Thymus (tissue), 11 donors: ENCODE measurements around the gene JAK1. TPM values are rescaled to one million over a fixed set of nuclear protein-coding genes. Genes with fewer than 3 reads are reported as not detected.
"Not testable (repeated sequence)": the region's sequence is repeated elsewhere in the genome, so short reads cannot be mapped to it uniquely, and the experiment has no call there.

Experiments used
- DNase-seq, 9 donors: peaks; one replicate each; pipeline ENCODE4 v3.0.0-alpha.2; 2013; ENCODE audit warnings: low spot score in 9 of 9, low read depth in 6 of 9, missing footprints in 1 of 9
- H3K27ac ChIP-seq, 2 donors: one replicate each; pipeline ENCODE4 v1.5.1; 2013; ENCODE audit warnings: control low read depth in 1 of 2, low read depth in 1 of 2, low read length in 1 of 2, mild to moderate bottlenecking in 1 of 2, moderate library complexity in 1 of 2
- H3K27me3 ChIP-seq, 2 donors: one replicate each; pipeline ENCODE4 v1.5.1; 2013; ENCODE audit warnings: low read length in 1 of 2; ENCODE audit not compliant: control insufficient read depth in 2 of 2, insufficient read depth in 1 of 2
- H3K36me3 ChIP-seq, 2 donors: one replicate each; pipeline ENCODE4 v1.5.1; 2013; ENCODE audit warnings: low read length in 1 of 2, mild to moderate bottlenecking in 1 of 2, moderate library complexity in 1 of 2; ENCODE audit not compliant: control insufficient read depth in 2 of 2, insufficient read depth in 2 of 2
- H3K4me1 ChIP-seq, 2 donors: one replicate each; pipeline ENCODE4 v1.5.1; 2013; ENCODE audit warnings: low read length in 2 of 2; ENCODE audit not compliant: control insufficient read depth in 2 of 2, insufficient read depth in 2 of 2
- H3K4me3 ChIP-seq, 2 donors: one replicate each; pipeline ENCODE4 v1.5.1; 2013; ENCODE audit warnings: low read length in 2 of 2, control low read depth in 1 of 2, mild to moderate bottlenecking in 1 of 2
- H3K9me3 ChIP-seq, 2 donors: one replicate each; pipeline ENCODE4 v1.5.1; 2013; ENCODE audit warnings: low read length in 1 of 2, mild to moderate bottlenecking in 1 of 2; ENCODE audit not compliant: control insufficient read depth in 2 of 2, insufficient read depth in 1 of 2
- WGBS: extraction: QIAGEN DNeasy Blood & Tissue Kit; methylation state at CpG from one replicate; pipeline ENCODE4 v1.1.7; 2013; 5-methylcytosine and 5-hydroxymethylcytosine counted together
- polyA plus RNA-seq: library from polyadenylated mRNA; stranded (reverse); fragments of 200-250 nt; gene quantifications from one replicate; pipeline ENCODE4 v1.2.3, GENCODE V29; 2013
- total RNA-seq: library from RNA; stranded (reverse); fragments of 120-200 nt; gene quantifications from one replicate; pipeline ENCODE4 v1.2.4, GENCODE V29; 2013
- donor health status: healthy.

Gene JAK1
- total and polyA plus RNA-seq, 2 donors, result 97.4 to 101 TPM

DNA sequence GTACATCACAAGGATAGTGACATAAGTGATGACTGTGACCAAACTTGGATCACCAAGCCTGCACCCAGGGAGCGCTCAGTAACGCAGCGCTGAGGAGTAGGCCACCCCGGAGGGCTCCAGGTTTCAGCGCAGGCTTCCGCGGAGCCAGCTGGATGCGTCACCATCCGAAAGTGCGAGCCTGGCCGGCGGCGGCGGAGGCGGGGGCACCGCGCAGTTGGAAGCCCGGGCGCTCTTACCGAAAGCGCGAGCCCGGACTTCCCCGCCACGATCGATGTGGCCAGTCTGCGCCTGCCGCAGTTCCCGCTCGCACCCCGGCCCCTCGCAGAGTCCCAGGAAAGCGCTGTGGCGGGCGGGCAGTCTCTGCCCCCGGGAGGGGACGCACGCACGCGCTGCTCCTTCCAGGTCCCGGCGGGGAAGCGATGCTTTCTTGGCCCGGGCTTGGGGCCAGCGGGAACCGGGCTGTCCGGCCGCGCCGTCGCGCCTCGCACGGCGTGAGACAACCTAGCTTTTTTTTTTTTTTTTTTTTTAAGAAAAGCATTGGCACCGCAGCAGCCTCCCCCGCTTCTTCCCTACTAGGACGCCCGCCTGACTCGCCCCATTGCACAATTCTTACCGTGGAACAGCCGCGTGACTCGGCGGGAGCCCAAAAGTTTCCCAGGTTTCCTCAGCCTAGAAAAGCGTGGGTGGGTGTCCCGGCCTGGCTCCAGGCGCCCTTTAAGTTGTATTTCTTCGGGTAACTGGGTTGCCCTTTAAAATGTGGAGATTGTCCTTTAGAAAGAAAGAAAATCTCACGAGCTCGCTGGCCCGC is 36.4 kb upstream of the JAK1 start:
- Histone ChIP-seq H3K36me3 (no peaks in the 10 kb centered on the region), H3K27me3 (peaks cover 4 to 31% of the 10 kb centered on the region in 2 donors), H3K9me3 (peaks cover 0 to 6% of the 10 kb centered on the region in 2 donors), H3K4me1 (peaks cover 7 to 24% of the 10 kb centered on the region in 2 donors), H3K4me3 (peak overlapping the region; percentile 39 to 50), H3K27ac (peak overlapping the region; percentile 54 to 90)
- 2% methylated on average over 72 of the region's 72 CpGs for WGBS
- peak in 4 of 9 donors; percentile 23 to 50 (median 33) for DNase-seq

DNA sequence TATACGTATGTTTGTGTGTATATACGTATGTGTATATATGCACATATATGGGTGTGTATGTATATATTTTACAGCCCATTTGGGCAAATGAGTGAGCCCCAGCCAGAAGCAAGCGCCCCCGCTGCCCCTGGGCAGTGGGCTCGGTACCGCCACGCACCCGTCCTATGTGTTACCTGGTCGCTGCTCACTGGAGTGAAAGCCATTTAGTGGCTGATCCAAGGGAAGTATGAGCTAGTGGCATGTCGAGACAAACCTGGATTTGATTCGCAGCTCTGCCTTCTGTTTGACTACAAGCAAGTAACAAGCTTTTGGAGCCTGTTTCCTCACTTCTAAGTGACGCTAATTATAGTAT is 35.8 kb upstream of the JAK1 start:
- peak overlapping the region; percentile 54 to 90 for H3K27ac ChIP-seq
- peaks cover 7 to 24% of the 10 kb centered on the region in 2 donors for H3K4me1 ChIP-seq
- H3K36me3 ChIP-seq, result no peaks in the 10 kb centered on the region
- peak in 1 of 9 donors; percentile 23 for DNase-seq
- 73% methylated on average over 12 of the region's 12 CpGs for WGBS
- H3K4me3 ChIP-seq, result peak overlapping the region; percentile 39 to 50
- peaks cover 4 to 31% of the 10 kb centered on the region in 2 donors for H3K27me3 ChIP-seq
- H3K9me3 ChIP-seq, result peaks cover 0 to 6% of the 10 kb centered on the region in 2 donors

GRCh38 chr1:65001231-65001792 is 35.0 kb upstream of the JAK1 start:
- WGBS, result 22% methylated on average over 18 of the region's 18 CpGs
- Histone ChIP-seq H3K4me3 (peak overlapping the region in 1 of 2 donors; percentile 0), H3K4me1 (peaks cover 7 to 24% of the 10 kb centered on the region in 2 donors), H3K36me3 (no peaks in the 10 kb centered on the region), H3K9me3 (peaks cover 0 to 6% of the 10 kb centered on the region in 2 donors), H3K27me3 (peaks cover 4 to 31% of the 10 kb centered on the region in 2 donors), H3K27ac (peak overlapping the region; percentile 30 to 43)
- peak in 6 of 9 donors; percentile 42 to 76 (median 54) for DNase-seq

DNA sequence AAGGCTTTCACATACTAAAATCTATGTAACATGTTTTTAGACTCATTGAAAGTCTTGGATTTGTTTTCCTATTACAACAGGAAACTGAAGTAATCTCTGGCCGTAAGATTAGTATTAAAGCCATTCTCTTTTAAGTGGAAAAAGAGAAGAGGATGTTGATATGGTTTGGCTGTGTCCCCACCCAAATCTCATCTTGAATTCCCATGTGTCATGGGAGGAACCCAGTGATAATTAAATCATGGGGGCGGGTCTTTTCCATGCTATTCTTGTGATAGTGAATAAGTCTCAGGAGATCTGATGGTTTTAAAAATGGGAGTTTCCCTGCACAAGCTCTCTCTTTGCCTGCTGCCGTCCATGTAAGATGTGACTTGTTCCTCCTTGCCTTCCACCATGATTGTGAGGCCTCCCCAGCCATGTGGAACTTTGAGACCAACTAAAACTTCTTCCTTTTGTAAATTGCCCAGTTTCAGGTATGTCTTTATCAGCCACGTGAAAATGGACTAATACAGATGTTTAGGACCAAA is 32.1 kb upstream of the JAK1 start:
- H3K9me3 ChIP-seq, H3K4me3 ChIP-seq, H3K36me3 ChIP-seq, H3K27ac ChIP-seq, DNase-seq: not testable (repeated sequence)
- Histone ChIP-seq H3K27me3 (peaks cover 4 to 23% of the 10 kb centered on the region in 2 donors), H3K4me1 (peaks cover 7 to 24% of the 10 kb centered on the region in 2 donors)
- 98% methylated on average over 4 of the region's 4 CpGs for WGBS

DNA sequence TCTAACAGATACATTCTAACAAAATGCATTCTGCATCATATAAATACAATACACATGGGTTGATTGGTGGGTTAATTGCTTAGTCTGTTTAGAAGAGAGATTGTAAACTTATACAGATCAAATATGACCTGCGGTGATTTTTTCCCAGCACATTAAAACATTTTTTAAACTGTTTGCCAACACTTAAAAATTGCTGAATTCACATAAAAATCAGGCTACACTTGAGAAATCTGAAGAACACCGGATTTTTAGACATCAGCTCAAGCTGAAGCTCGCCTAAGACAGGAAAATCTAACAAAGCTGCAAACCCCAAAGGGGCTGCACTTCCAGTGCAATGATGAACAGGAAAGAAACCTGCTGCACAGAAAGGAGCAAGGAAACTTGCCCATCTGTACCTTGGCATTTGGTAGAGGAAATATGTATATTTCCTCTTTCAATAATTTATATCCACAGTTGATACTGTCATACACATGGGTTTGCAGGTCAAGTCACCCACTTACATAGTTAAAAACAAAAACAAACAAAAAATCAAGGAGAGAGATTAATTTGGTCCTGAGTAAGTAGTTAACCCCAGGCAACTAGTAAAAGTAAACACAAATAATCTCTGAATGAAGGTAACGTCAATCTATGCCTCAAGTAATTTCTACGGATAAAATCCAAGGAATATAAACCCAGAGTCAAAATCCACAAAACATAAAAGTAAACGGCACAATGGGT is 30.4 kb upstream of the JAK1 start:
- Histone ChIP-seq H3K27me3 (peaks cover 0 to 5% of the 10 kb centered on the region in 2 donors), H3K36me3 (no peaks in the 10 kb centered on the region), H3K4me3 (no peak overlapping the region), H3K27ac (no peak overlapping the region), H3K4me1 (peaks cover under 1 to 9% of the 10 kb centered on the region in 2 donors), H3K9me3 (no peaks in the 10 kb centered on the region)
- WGBS, result 93% methylated on average over 6 of the region's 6 CpGs
- DNase-seq, result no peak

DNA sequence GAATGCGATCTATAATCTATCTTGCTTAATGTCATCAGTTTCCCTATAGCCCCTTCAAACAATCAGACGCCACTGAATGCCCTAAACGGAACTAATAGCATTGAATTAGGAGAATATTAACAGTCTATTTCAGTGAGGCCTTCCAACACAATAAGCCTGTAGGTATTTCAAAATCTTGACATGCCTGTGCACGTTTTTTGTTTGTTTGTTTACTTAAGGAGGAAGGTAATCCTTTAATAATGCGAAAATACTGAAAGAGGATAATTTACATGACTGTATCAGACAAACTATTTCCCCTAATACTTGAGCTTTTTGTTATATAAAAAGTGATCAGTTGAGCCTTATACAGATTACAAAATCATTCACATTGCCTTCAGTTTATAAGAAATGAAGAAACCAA is 29.0 kb upstream of the JAK1 start:
- H3K27me3 ChIP-seq, result no peaks in the 10 kb centered on the region
- no peak overlapping the region for H3K4me3 ChIP-seq
- H3K9me3 ChIP-seq, result no peaks in the 10 kb centered on the region
- no peaks in the 10 kb centered on the region for H3K4me1 ChIP-seq
- no peak for DNase-seq
- WGBS, result 95% methylated on average over 5 of the region's 5 CpGs
- H3K36me3 ChIP-seq, result no peaks in the 10 kb centered on the region
- no peak overlapping the region for H3K27ac ChIP-seq

GRCh38 chr1:64986903-64987871 is 20.8 kb upstream of the JAK1 start:
- no peaks in the 10 kb centered on the region for H3K36me3 ChIP-seq
- H3K9me3 ChIP-seq, result no peaks in the 10 kb centered on the region
- H3K27ac ChIP-seq, result no peak overlapping the region
- 89% methylated on average over 3 of the region's 3 CpGs for WGBS
- no peaks in the 10 kb centered on the region for H3K27me3 ChIP-seq
- DNase-seq, result no peak
- no peak overlapping the region for H3K4me3 ChIP-seq
- no peaks in the 10 kb centered on the region for H3K4me1 ChIP-seq

GRCh38 chr1:64984737-64985136 is 18.4 kb upstream of the JAK1 start:
- WGBS, result 97% methylated on average over 3 of the region's 3 CpGs
- Histone ChIP-seq H3K27ac (no peak overlapping the region), H3K27me3 (no peaks in the 10 kb centered on the region), H3K4me3 (no peak overlapping the region), H3K4me1 (no peaks in the 10 kb centered on the region), H3K36me3 (no peaks in the 10 kb centered on the region), H3K9me3 (no peaks in the 10 kb centered on the region)
- no peak for DNase-seq
